Loucy (cell line): Measurements from ENCODE around the gene GADD45B.

Source experiments
- EZH2phosphoT487 ChIP-seq: fragments of 200-600 bp; IDR thresholded peaks from 2 replicates; pipeline ENCODE4 v1.6.1; 2018; ENCODE audit warnings: antibody characterized with exemption, mild to moderate bottlenecking, moderate library complexity, borderline replicate concordance
- TF ChIP-seq, protein P1 (sequence below): fragments of 200-600 bp; sonication (generic); conservative IDR thresholded peaks from 2 replicates; pipeline ENCODE4 v1.5.1; 2014; ENCODE audit warnings: mild to moderate bottlenecking, antibody characterized with exemption, low read length

DNA sequence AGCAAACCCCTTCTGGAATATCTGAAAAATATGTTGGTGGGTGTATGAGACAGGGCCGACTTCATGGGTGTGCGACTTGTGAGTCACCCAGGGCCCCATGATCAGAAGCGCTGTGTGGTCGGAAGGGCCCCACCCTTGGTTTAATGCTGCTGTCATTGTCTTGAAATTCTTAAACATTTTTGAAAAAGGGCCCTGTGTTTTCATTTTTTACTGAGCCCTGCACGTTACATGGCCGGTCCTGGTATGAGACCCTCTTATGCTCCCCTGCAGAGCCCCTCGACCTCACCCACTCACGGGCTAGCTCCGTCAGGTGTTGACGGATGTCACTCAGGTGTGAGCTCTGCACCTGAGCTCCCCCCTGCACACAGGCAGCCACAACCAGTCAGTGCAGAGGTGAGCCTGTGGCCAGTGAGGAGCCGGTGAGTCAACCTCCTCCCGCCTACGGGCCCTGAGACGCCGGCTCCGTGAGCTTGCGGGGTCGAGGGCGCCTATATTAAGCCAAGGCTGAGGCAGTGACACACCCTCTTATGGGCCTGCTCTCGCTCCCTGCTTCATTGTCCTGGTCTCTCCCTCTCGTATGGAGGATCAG, 27.7 kb downstream of the GADD45B start:
- TF ChIP-seq, protein P1, sequence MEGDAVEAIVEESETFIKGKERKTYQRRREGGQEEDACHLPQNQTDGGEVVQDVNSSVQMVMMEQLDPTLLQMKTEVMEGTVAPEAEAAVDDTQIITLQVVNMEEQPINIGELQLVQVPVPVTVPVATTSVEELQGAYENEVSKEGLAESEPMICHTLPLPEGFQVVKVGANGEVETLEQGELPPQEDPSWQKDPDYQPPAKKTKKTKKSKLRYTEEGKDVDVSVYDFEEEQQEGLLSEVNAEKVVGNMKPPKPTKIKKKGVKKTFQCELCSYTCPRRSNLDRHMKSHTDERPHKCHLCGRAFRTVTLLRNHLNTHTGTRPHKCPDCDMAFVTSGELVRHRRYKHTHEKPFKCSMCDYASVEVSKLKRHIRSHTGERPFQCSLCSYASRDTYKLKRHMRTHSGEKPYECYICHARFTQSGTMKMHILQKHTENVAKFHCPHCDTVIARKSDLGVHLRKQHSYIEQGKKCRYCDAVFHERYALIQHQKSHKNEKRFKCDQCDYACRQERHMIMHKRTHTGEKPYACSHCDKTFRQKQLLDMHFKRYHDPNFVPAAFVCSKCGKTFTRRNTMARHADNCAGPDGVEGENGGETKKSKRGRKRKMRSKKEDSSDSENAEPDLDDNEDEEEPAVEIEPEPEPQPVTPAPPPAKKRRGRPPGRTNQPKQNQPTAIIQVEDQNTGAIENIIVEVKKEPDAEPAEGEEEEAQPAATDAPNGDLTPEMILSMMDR, result no peak
- no peak for TF ChIP-seq EZH2phosphoT487
